Type B pancreatic cell (in vitro differentiated cells): ENCODE measurements around the gene ERN2. TPM values are rescaled to one million over a fixed set of nuclear protein-coding genes. Genes with fewer than 3 reads are reported as not detected.
"Not testable (repeated sequence)": the region's sequence is repeated elsewhere in the genome, so short reads cannot be mapped to it uniquely, and the experiment has no call there.

Source experiments
- DNase-seq: peaks from one replicate; pipeline ENCODE4 v3.0.0; 2021; ENCODE audit warnings: mixed read lengths; ENCODE audit not compliant: unreplicated experiment; ENCODE audit errors: extremely low spot score
- H3K27ac Mint-ChIP-seq: 2 replicates; pipeline ENCODE4 v1.8.0; 2021; ENCODE audit warnings: mild to moderate bottlenecking, mixed read lengths
- H3K27me3 Mint-ChIP-seq: 2 replicates; pipeline ENCODE4 v1.8.0; 2021; ENCODE audit warnings: mixed read lengths
- H3K36me3 Mint-ChIP-seq: 2 replicates; pipeline ENCODE4 v1.8.0; 2021; ENCODE audit warnings: mixed read lengths
- H3K4me1 Mint-ChIP-seq: one replicate; pipeline ENCODE4 v1.8.0; 2021; ENCODE audit warnings: mixed read lengths; ENCODE audit not compliant: unreplicated experiment
- H3K4me3 Mint-ChIP-seq: 2 replicates; pipeline ENCODE4 v1.8.0; 2021; ENCODE audit warnings: mild to moderate bottlenecking, mixed read lengths
- H3K9me3 Mint-ChIP-seq: 2 replicates; pipeline ENCODE4 v1.8.0; 2021; ENCODE audit warnings: mixed read lengths
- CTCF ChIP-seq: fragments of 200-600 bp; sonication (generic); conservative IDR thresholded peaks from 2 replicates; pipeline ENCODE4 v1.5.0; 2021; ENCODE audit warnings: antibody characterized with exemption, mild to moderate bottlenecking
- total RNA-seq: library from RNA; stranded (reverse); gene quantifications from 2 replicates; pipeline ENCODE4 v1.2.1, GENCODE V29; 2021; ENCODE audit warnings: low replicate concordance

ERN2 gene
- total RNA-seq, 1 donor from 2014 or later = 3.1 TPM

- no peaks in the 10 kb centered on the region for H3K4me1 Mint-ChIP-seq
- no peak overlapping the region for H3K4me3 Mint-ChIP-seq
- no peak for DNase-seq
- no peak overlapping the region for H3K27ac Mint-ChIP-seq
- no peaks in the 10 kb centered on the region for H3K36me3 Mint-ChIP-seq
- no peaks in the 10 kb centered on the region for H3K9me3 Mint-ChIP-seq
- TF ChIP-seq CTCF = no peak
- H3K27me3 Mint-ChIP-seq = peaks cover 33% of the 10 kb centered on the region
These were observed 26.5 kb upstream of the ERN2 start for GRCh38 chr16:23739516-23739915.

- not testable (repeated sequence) for H3K36me3 Mint-ChIP-seq, H3K4me1 Mint-ChIP-seq, H3K27ac Mint-ChIP-seq, H3K9me3 Mint-ChIP-seq, H3K4me3 Mint-ChIP-seq, DNase-seq
- peaks cover 19% of the 10 kb centered on the region for H3K27me3 Mint-ChIP-seq
These were observed 24.5 kb upstream of the ERN2 start for GRCh38 chr16:23737423-23738028.

- no peaks in the 10 kb centered on the region for H3K4me1 Mint-ChIP-seq
- H3K27ac Mint-ChIP-seq = no peak overlapping the region
- H3K4me3 Mint-ChIP-seq = no peak overlapping the region
- no peaks in the 10 kb centered on the region for H3K36me3 Mint-ChIP-seq
- DNase-seq = no peak
- no peaks in the 10 kb centered on the region for H3K9me3 Mint-ChIP-seq
- peaks cover 16% of the 10 kb centered on the region for H3K27me3 Mint-ChIP-seq
- TF ChIP-seq CTCF = no peak
These were observed 21.3 kb upstream of the ERN2 start for GRCh38 chr16:23734176-23734893.

GRCh38 chr16:23729503-23730424 is 16.7 kb upstream of the ERN2 start:
- Mint-ChIP-seq H3K27ac (no peak overlapping the region), H3K4me3 (no peak overlapping the region), H3K27me3 (peaks cover 12% of the 10 kb centered on the region), H3K9me3 (peaks cover 4% of the 10 kb centered on the region), H3K36me3 (no peaks in the 10 kb centered on the region), H3K4me1 (peaks cover 5% of the 10 kb centered on the region)
- DNase-seq = no peak
- no peak for TF ChIP-seq CTCF

GRCh38 chr16:23728112-23728477 is 15.1 kb upstream of the ERN2 start:
- TF ChIP-seq CTCF = peak; percentile 6
- peak; percentile 11 for DNase-seq
- peaks cover 5% of the 10 kb centered on the region for H3K4me1 Mint-ChIP-seq
- no peaks in the 10 kb centered on the region for H3K36me3 Mint-ChIP-seq
- peaks cover 5% of the 10 kb centered on the region for H3K9me3 Mint-ChIP-seq
- no peak overlapping the region for H3K27ac Mint-ChIP-seq
- H3K27me3 Mint-ChIP-seq = peaks cover 13% of the 10 kb centered on the region
- no peak overlapping the region for H3K4me3 Mint-ChIP-seq
